GM12875 (cell line): Measurements from ENCODE around the gene ANKRD13A.
A peak's percentile ranks its signal among the peaks of the same experiment; 100 is the strongest.

Experiments used
- H3K4me3 ChIP-seq: one replicate; pipeline ENCODE4 v1.5.1; 2011; ENCODE audit warnings: low read depth, low read length, control low read depth
- TF ChIP-seq, protein P1 (sequence below): IDR thresholded peaks from 2 replicates; pipeline ENCODE4 v1.5.1; 2011; ENCODE audit warnings: low read depth, mild to moderate bottlenecking, control low read depth, inconsistent platforms, low read length, moderate library complexity, borderline replicate concordance; ENCODE audit not compliant: insufficient read depth

Gene ANKRD13A

DNA sequence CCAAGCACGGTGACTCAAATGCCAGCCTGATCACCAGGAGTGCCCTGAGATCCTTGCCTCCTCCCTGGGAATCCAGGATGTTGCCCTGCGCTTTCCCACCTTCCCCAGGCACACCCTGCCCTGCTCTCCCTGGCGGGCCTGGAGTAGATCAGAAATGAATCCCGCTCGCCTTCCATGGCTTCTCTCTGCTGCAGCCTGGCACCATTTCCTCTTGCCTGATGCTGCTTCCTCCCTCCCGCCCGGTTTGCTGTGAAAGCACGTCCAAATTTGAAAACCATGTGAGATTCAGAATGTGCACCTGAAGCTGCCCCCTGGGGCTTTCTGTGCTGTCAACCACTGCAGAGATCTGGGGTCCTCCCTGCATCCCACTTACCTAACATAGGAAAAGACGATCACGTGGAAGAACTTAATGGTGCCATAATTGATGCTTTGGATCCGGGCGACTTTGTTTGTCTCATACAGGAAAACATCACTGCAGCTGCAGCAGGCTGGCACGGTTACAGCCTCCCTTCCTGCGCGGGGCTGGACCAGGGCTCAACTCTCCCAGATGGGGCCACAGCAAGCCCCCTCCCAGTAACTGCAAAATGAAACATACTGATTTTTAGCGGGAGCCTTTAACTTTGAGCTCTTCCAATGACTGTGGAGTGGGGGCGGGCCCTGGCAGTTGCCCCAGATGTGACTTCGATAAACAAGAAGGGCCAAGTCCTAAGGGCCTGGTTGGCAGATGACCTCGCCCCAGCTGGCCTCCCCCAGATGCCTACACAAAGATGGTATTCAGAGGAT lies 74.0 kb downstream of the ANKRD13A start:
- H3K4me3 ChIP-seq = no peak overlapping the region
- TF ChIP-seq, protein P1, sequence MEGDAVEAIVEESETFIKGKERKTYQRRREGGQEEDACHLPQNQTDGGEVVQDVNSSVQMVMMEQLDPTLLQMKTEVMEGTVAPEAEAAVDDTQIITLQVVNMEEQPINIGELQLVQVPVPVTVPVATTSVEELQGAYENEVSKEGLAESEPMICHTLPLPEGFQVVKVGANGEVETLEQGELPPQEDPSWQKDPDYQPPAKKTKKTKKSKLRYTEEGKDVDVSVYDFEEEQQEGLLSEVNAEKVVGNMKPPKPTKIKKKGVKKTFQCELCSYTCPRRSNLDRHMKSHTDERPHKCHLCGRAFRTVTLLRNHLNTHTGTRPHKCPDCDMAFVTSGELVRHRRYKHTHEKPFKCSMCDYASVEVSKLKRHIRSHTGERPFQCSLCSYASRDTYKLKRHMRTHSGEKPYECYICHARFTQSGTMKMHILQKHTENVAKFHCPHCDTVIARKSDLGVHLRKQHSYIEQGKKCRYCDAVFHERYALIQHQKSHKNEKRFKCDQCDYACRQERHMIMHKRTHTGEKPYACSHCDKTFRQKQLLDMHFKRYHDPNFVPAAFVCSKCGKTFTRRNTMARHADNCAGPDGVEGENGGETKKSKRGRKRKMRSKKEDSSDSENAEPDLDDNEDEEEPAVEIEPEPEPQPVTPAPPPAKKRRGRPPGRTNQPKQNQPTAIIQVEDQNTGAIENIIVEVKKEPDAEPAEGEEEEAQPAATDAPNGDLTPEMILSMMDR = no peak

DNA sequence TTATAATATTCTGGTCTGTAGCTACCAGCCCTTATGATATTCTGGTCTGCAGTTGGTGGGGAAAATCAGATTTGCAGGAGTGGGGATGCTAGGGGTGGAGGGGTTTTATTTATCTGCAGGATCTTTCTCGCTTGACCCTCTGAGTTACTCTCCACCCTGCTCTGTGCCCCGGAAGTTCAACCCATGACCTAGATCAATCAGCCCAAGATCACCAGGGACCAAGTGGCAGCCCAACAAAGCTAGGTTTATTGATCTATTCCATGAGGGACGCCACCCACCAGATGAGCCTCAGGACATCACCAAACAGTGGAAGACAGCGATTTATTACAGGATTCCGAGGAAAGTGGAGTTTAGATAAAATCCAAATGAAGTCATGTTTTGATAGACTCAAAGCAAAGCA lies 74.9 kb downstream of the ANKRD13A start:
- TF ChIP-seq, protein P1 = no peak
- H3K4me3 ChIP-seq = no peak overlapping the region

DNA sequence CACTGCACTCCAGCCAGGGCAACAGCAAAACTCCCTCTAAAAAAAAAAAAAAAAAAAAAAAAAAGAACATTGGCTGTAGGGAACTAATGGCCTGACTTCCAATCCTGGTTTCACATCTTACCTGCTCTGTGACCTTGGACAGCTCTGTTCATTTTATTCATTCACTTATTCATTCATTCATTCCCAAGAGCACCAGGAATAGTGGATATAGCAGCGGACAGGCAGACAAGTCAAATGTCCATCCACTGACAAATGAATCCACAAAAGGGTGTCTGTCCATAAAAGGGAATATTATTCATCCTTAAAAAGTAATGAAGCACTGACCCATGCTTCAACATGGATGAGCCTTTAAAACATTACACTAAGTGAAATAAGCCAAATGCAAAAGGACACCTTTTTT lies 76.7 kb downstream of the ANKRD13A start:
- H3K4me3 ChIP-seq = no peak overlapping the region
- TF ChIP-seq, protein P1 = no peak

DNA sequence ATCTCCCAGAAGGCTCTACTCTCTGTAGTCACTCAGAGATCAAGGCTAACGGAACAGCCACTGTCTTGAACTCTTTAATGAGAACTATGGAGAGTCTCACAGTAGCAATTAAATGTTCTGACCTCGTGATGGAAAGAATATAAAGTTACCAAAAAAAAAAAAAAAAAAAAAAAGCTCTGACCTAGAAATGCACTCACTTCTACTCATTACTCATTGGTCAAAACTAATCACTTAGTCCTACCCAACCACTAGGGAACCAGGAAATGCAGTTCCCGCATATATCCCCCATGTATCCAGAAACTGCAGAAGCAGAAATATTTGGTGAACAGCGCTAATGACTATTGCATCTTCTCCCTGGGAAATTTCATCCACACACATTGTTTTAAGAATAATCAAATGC lies 78.6 kb downstream of the ANKRD13A start:
- no peak overlapping the region for H3K4me3 ChIP-seq
- TF ChIP-seq, protein P1 = no peak

DNA sequence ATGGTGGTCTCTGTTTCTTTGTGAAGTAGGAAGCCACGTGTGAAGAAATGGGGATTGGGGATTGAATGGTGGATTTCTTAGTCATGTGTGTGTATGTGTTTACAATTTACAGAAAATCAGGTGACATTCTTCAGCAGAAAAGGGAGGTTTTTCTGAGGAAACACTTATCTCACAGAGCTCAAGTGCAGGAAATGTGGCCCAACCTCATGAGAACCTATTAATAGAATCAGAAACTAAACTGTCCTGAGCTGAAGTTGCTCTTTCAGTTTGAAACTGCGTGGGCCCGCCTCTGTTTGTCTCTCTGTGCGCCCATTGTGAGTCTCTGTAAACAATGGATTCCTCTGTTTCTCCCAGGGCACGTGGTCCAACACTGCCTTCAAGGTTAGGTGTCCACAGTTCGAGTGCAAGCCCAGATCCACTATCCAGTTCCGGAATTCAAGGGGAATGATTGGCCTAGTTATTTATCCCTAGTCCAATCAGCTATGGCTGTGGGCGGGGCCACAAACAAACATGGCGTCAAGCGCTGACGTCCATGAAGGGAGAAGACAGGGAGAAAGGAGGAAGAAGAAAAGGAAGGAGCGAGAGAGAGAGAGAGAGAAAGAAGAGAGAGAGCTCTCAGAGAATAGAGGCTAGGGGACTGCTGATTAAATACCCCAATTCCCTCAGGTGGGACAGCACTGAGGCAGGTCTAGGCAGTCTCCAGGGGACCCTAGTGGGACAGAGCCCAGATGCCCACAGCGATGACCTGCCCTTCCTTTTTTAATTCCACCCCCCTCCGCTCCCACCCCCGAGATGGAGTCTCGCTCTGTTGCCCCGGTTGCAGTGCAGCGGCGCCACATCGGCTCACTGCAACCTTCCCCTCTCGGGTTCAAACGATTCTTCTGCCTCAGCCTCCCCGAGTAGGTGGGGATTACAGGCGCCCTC lies 80.5 kb downstream of the ANKRD13A start:
- peak overlapping the region; percentile 38 for H3K4me3 ChIP-seq
- TF ChIP-seq, protein P1 = no peak

DNA sequence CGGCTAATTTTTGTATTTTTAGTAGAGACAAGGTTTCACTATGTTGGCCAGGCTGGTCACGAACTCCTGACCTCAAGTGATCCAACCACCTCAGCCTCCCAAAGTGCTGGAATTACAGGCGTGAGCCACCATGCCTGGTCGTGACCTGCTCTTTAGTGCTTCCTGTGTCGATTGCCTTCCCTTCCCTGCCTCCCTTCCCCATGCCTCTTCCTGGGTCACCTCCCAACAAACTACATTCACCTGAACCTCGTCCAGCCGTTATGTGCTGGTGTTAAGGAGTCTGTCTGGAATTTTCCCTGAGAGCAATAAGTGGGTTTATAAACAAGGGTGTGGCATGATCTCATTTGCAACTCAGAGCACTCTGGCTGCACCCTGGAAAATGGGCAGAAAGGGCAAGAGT lies 81.2 kb downstream of the ANKRD13A start:
- no peak overlapping the region for H3K4me3 ChIP-seq
- TF ChIP-seq, protein P1 = no peak
